NCI-H1417 treated with DMSO at 0.1 percent for 48 hours (cell line): ENCODE results near the gene HOXD4.

Experiments used
- DNase-seq: peaks from one replicate; lab custom pipeline; 2025; lab: John Stamatoyannopoulos, UW

The HOXD4 gene

DNA sequence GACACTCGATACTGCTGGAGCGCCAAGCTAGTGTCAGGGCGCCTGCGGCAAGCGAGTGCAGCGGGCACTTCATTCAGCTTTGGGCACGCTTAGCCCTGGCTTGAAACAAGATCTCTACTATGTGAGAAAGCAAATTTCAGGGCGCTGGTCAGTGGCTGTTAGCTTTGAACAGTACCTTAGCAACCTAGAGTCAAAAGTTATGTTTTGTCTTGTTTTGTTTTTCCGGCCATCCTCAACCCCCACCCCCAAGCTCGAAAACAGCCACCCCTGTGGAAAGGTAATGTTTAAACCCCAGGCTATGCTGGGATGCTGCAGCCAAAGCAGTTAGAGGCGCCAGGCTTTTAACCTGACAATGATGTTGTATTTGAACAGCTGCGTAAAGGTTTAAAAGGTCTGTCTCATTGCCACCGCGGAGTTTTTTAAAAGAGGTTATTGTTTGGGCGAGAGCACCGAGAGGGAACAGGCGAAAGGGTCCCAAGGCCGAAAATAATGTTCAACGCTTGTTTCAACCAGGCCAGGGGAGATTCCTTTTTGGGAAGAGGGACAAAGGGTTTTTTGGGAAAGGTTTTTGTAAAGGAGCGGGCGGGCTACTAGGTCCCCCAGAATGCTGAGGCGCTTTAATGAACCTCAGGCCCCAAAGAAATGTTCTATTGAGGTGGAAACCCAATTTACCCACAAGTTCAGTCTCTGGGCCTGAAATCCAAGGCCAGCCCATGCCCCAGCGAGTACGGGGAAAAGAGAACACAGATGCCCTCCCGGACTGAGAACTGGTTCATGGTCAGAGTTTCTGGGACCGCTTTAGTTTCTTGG lies 37.0 kb upstream of the HOXD4 start:
- DNase-seq: peak; percentile 92

DNA sequence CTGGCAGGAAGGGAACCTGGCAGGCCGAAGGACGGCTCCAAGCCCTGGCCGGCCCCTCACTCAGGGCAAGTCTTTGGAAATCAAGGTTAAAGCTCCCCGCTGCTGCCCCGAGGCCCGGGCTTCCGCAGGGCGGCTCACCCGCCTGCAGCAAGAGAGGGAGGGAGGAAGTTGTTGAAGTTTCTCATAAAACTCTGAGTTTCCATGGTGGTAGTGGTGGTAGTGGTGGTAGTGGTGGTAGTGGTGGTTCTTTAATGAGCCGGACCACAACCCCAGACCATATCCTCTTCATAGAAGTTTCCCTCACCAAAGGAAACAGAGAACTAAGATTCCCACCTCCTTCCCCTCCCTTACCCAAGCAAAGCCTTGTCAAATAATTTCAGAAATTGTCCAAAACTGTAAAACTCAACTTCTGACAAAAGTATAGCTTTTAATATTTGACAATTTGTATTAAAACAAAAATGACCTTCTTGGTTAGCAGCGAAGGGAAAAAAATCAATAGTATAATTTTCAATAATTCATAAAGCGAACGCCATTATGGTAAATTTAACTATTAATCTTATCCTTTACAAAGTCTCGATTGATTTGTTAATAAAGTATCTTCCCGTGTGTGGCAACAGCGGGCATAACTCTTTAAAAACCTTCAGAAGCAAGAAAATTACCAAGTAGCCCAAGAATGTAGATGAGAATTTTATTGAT lies 36.3 kb upstream of the HOXD4 start:
- DNase-seq: no peak

DNA sequence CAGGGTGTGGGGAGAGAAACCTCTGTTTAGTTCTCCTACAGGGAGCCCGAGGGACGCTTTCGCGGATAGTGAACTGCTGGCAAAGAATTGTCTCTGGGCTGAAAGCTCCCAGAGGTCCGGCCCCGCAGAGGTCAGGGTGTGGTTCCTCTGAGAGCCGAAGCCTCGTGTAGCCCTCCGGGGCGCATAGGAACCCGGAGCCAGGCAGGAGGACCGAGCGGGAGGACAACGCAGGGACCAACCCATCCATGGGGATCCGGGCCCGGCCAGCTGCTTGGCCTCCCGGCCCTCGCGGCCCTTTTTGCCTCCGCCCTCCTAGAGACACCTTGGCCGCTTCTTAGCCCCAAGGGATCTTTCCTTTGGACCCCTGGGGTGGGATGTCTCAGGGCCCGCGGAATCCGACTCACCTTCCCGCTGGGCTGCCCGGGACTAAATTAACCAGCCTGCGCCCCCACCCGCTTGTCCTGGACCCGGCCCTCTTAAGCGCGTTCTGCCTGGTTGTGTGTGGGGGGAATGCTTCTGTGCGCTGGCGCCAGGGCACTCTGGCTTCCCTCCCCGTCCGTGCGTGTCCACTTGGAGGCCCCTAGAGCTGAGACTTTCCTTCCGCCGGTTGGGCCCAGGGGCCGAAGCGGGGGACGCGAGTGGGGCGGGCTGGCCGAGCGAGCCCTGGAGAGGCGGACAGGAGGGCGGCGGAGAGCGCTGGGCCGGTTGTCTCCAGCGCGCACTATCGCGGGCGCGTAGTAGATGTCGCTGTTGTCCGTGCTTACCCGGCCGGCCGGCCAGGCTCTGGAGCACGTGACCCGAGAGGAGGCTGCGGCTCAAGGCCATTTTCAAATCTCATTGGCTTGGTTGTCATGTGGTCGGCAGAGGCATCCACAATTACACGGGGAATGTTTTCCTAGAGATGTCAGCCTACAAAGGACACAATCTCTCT lies 35.2 kb upstream of the HOXD4 start, which contains the start of gene HOXD10:
Gene HOXD10, plus strand, starts transcription at position 896 of the 931 bp plus-strand sequence. CDS start 56 bp downstream, outside the sequence.
- no peak for DNase-seq

DNA sequence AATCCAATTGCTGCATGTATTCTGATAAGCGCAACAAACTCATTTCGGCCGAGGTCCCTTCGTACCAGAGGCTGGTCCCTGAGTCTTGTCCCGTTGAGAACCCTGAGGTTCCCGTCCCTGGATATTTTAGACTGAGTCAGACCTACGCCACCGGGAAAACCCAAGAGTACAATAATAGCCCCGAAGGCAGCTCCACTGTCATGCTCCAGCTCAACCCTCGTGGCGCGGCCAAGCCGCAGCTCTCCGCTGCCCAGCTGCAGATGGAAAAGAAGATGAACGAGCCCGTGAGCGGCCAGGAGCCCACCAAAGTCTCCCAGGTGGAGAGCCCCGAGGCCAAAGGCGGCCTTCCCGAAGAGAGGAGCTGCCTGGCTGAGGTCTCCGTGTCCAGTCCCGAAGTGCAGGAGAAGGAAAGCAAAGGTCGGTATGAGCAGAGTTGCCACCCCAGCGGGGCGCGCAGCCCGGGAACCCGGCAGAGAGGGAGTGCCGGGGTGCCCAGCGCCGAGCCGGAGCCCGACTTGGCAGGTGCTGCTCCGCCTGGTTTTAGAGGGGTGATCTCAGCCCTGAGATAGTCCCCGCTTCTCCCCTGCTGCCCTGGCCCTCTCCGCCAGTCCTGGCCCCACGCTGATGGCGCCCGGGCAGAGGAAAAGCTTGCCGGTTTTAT lies 34.1 kb upstream of the HOXD4 start:
- no peak for DNase-seq

DNA sequence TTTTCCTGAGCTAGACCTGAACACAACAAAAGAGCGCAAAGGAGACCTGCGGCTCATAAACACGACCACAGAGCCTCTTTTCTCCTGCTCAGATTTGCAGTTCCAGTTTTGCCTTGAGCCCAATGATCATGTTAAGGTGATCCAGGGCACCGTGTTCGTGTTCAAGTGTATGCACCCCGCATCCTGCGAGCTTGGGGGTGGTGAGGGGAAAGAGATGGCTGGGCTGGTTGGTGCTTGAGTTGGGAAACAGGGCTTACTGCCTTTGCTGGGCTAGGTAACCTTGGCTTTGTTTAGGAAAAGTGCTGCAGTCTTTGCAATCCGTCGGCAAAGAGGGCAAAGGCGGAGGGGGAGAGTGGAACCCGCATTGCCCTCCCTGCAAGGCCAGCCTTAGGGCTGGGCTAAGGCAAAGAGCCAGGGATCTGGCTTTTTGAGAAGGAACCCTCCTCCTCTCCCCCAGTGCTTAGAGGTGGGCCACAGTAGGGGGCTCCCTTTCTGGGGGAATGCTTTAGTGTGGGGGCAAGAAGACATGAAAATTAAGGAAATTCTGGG lies 33.5 kb upstream of the HOXD4 start:
- no peak for DNase-seq

DNA sequence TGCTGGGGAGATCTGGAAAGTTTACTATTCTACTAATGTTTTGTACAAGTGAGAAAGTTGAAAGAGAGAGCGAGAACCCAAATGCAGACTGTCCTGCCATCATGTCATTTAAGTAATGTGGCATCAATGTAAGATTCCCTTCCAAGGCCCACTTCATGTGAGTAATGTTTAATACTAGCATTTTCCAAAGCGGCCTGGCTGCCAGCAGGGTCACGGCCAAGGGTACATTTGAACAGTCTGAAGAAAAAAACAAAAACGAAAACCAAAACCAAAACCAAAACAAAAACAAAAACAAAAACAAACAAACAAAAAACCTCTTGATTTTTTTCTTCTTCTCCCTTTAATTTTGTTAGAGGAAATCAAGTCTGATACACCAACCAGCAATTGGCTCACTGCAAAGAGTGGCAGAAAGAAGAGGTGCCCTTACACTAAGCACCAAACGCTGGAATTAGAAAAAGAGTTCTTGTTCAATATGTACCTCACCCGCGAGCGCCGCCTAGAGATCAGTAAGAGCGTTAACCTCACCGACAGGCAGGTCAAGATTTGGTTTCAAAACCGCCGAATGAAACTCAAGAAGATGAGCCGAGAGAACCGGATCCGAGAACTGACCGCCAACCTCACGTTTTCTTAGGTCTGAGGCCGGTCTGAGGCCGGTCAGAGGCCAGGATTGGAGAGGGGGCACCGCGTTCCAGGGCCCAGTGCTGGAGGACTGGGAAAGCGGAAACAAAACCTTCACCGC lies 32.6 kb upstream of the HOXD4 start:
- DNase-seq: no peak

DNA sequence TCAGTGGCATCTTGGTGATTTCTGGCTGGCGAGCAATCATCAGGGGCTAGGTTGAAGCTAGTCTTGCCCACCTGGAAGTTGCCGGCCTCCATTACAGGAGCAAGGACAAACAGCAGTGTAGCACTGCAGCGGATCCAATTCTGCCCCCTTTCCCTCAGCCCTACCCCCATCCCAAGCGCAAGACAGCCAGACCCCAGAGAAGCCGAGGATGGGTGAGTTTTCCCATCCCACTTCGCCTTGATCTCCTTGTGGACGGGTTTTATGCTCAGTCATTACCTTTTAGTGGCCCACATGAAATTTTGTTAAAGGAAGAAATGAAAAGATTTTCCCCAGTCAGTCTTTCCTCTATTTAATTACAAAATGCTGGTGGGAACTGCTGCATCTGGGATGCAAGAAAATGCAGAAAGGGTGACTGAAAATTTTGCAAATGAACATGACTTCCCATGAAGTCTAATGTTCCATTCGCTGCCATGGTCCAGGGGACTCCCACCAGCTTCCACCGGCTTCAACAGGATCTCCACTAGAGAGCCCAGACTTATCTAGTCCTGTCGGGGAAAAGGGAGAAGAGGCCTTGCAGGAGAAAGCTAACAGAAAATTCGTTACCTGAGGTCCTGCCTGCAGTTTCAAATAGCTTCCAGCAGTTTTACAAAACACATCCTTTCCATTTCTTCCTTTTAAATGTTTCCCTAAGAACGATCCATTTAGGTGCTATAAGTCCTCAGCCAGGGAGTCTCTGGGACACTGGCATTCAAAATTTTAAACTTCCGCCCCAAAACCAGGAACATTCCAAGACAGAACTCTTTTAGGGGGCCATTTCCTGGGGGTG lies 30.8 kb upstream of the HOXD4 start:
- DNase-seq: no peak

DNA sequence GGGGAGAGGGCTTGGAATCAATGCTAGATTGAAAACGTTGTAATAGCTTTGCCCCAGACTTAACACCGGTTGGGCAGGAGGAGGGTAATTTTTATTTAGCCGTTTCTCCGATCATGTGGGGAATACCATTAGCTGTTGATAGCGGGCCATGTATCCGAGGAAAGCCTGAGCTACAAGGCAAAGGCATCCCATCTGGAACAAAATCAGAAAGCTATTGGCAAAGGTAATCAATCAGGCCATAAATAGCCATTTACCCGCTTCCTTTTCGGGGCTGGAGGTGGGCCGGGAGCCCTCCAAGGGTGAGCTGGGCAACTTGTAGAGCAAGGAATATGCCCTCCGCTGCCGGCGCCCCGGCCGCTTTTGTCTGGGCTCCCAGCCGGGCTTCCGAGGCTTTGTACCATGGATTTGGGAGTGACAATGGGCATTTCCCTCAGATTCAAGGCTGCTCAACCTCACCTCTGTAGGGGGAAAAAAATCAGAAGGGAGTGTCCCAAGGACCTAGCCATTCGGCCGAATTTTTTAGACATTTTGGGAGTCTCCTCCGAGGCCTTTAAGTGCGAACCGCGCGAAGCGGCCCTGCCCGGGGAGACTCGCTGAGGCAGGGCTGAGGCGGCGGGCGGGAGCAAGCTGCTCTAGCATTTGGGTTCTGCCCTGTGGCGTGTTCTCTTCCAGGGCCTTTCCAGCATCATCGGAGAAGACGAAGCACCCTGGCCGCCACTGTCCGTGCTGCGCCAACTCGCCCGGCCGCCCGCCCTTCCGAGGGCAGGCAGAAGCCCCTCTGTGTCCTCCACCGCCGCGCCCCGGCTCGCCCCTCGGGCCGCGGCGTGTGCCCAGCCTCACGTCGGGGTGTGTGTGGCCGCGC lies 29.9 kb upstream of the HOXD4 start:
- DNase-seq: no peak

DNA sequence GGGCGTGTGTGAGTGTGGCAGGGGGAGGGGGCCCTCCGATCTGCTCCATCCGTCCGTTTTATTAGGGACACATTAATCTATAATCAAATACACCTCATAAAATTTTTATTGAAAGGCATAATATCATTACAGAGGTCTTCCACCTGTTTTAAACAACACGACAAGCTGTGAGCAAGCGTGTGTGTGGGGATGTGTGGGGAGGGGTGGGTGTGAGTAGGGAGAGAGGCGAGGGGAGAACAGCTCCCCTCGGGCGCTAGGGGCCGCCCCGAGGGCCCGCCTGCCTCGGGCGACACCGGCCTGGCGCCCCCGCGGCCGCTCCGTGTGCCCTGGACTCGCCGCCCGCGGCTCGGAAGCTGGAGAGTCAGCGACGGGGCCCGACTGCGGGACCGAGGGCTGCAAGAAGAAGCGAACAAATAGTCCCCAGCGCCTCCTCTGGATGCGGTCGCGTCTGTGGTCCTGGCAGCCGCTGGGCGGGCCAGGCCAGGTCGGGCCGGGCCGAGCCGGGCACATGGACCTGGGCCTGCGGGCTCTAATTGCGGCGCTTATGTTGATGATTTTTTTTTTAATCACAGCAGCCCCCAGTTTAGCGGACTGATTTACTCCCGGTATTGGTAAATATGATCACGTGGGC lies 29.2 kb upstream of the HOXD4 start:
- no peak for DNase-seq

DNA sequence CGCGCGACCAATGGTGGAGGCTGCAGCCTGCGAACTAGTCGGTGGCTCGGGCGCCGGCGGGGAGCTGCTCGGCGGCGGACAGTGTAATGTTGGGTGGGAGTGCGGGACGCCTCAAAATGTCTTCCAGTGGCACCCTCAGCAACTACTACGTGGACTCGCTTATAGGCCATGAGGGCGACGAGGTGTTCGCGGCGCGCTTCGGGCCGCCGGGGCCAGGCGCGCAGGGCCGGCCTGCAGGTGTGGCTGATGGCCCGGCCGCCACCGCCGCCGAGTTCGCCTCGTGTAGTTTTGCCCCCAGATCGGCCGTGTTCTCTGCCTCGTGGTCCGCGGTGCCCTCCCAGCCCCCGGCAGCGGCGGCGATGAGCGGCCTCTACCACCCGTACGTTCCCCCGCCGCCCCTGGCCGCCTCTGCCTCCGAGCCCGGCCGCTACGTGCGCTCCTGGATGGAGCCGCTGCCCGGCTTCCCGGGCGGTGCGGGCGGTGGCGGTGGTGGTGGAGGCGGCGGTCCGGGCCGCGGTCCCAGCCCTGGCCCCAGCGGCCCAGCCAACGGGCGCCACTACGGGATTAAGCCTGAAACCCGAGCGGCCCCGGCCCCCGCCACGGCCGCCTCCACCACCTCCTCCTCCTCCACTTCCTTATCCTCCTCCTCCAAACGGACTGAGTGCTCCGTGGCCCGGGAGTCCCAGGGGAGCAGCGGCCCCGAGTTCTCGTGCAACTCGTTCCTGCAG lies 28.5 kb upstream of the HOXD4 start, which contains the start of gene HOXD9:
Gene HOXD9, plus strand, starts transcription at position 37 of the 728 bp plus-strand sequence. Its CDS starts 50 bp downstream, at position 87.
- DNase-seq: no peak

DNA sequence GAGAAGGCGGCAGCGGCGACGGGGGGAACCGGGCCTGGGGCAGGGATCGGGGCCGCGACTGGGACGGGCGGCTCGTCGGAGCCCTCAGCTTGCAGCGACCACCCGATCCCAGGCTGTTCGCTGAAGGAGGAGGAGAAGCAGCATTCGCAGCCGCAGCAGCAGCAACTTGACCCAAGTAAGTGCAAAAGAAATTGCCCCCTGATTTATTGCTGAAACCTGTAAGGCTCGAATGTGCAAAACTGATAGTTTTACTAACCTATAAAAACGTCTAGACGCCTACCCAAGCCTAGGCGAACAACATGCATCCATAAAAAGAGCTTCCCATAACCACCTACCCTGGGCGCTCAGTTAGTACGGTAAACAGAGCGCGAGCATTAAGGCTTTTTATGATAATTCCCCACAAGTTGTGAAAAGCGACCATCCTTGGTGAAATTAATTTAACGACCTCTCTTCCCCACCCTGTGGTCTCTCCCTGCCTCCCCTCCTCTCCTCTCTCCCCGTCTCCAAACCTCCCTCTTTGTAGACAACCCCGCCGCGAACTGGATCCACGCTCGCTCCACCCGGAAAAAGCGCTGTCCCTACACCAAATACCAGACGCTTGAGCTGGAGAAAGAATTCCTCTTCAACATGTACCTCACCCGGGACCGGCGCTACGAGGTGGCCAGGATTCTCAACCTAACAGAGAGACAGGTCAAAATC lies 27.8 kb upstream of the HOXD4 start:
- no peak for DNase-seq

DNA sequence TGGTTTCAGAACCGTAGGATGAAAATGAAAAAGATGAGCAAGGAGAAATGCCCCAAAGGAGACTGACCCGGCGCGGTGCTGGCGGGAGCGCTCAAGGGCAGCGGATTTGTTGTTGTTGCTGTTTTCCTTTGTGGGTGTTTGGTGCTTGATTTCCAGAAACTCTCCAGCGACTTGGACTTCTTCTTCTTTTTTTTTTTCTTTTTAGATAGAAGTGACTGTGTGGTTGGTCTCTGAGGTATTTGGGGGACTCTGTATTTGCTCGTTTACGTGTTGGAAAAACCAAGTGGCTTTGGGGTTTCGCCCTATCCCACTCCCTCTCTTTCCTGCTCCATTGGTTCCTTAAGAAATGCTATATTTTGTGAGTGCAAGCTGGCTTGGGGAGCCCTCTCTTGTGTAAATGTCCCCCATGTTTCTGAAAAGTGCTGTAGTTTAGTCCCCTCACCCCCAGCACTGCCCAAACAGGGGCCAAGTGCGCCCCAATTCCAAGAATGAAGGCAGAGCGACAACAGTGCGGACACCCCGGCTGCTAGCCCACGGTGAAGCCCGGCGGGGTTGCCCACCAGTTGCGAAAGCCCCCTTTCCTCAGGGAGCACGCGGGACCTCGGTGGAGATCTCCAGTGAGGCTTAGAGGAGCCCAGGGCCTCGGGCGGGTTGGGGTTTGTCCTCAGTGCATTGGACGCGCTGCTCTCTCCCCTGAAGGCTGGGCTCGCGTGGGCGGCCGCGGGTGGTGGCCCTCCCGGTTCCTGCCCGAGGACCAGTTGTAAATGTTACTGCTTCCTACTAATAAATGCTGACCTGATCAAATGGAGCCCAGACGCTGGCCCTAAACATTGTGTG lies 27.0 kb upstream of the HOXD4 start:
- DNase-seq: no peak

DNA sequence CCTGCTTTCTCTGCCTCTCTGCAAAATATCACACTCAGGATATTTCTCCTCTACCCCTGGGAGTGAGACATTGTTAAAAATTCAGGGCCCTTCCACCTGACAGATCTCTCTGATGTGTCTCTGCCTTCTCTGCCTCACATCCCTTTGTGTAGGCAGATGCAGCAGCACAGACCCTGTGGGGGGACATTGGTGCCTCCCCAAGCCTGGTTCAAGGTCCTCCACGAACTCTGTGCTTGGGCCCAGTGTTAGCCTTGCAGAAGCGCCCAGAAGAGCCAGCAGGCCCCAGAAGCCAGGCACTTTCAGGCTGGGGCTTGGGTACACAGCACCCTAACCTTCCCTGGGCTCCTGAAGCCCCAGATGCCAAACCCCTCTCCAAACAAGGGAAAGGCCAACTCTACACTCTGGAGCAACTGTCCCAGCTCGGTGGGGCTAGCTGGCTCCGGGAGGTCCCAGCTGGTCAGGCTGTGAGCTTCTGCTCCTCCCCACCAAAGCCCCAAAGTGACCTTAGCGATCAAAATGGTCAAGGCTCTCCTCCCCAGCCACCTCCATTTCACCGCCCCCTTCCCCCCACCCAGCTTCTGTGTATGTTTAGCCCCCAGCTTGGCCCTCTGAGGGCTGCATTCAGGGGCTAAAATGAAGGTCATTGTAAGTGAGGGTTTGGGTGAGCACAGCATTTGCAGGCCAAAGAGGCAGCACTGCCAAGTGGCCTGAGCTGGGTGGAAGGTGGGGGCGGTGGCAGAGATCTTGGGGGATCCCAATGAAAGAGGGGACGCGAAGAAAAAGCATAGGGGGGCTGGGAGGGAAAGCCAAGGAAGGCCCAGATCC lies 26.2 kb upstream of the HOXD4 start:
- no peak for DNase-seq

DNA sequence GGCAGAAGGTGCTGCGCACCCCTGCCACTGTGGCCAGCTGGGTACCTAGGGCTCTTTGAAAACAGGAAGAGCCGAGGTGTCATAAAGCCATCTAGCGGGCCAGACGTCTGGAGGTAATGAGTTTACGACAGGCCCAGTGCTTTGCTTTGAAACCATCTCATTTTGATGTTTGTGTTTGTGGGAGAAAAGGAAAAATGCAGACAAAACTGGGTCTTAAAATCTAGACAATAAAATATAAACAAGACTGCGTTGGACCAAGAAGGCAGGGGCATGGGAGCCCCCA lies 25.6 kb upstream of the HOXD4 start:
- DNase-seq: no peak
